ENCODE measurements around the gene ELAPOR2.

The ELAPOR2 gene

GRCh38 chr7:87016606-87017005, 42.8 kb downstream of the ELAPOR2 start:
- DNase-seq (no peak), ATAC-seq (ENCODE audit: insufficient read depth, low read depth) (no peak)
- H3K79me2 ChIP-seq (ENCODE audit: insufficient read depth, low read length) = no peaks in the 10 kb centered on the region
- H4K20me1 ChIP-seq (ENCODE audit: insufficient read depth, low read length) = no peaks in the 10 kb centered on the region
- no peaks in the 10 kb centered on the region for H3K36me3 ChIP-seq (ENCODE audit: insufficient read depth, low read length)
- no peak overlapping the region for H3K27ac ChIP-seq (ENCODE audit: low read length)
- no peak overlapping the region for H3K4me2 ChIP-seq (ENCODE audit: insufficient read depth, low read length)
- H3K27me3 ChIP-seq (ENCODE audit: insufficient read depth, low read length, poor library complexity) = no peaks in the 10 kb centered on the region
- H3K4me3 ChIP-seq (ENCODE audit: low read depth in 1 of 2, low read length in 2 of 2) = no peak overlapping the region
- H3K9me3 ChIP-seq (ENCODE audit: insufficient read depth, low read length, severe bottlenecking) = no peaks in the 10 kb centered on the region
- TF ChIP-seq CTCF (IDR thresholded peaks at IDR 0.05; ENCODE audit: borderline replicate concordance, extremely low read depth, low read length, poor library complexity, severe bottlenecking) = no peak
- TF ChIP-seq EZH2 (IDR thresholded peaks at IDR 0.05; ENCODE audit: borderline replicate concordance, low read depth, low read length, severe bottlenecking) = no peak
- H3K9ac ChIP-seq (ENCODE audit: low read depth, low read length) = no peak overlapping the region
- no peaks in the 10 kb centered on the region for H3K4me1 ChIP-seq (ENCODE audit: insufficient read depth, low read length)
- no peak overlapping the region for H2AFZ ChIP-seq (ENCODE audit: low read depth, low read length)

- DNase-seq (no peak), ATAC-seq (ENCODE audit: insufficient read depth, low read depth) (no peak)
- Histone ChIP-seq H3K9ac (ENCODE audit: low read depth, low read length) (no peak overlapping the region), H2AFZ (ENCODE audit: low read depth, low read length) (no peak overlapping the region), H3K4me3 (ENCODE audit: low read depth in 1 of 2, low read length in 2 of 2) (no peak overlapping the region), H3K27me3 (ENCODE audit: insufficient read depth, low read length, poor library complexity) (no peaks in the 10 kb centered on the region), H3K79me2 (ENCODE audit: insufficient read depth, low read length) (no peaks in the 10 kb centered on the region), H3K36me3 (ENCODE audit: insufficient read depth, low read length) (no peaks in the 10 kb centered on the region), H3K27ac (ENCODE audit: low read length) (no peak overlapping the region), H3K4me2 (ENCODE audit: insufficient read depth, low read length) (no peak overlapping the region), H3K4me1 (ENCODE audit: insufficient read depth, low read length) (no peaks in the 10 kb centered on the region), H4K20me1 (ENCODE audit: insufficient read depth, low read length) (no peaks in the 10 kb centered on the region), H3K9me3 (ENCODE audit: insufficient read depth, low read length, severe bottlenecking) (no peaks in the 10 kb centered on the region)
- TF ChIP-seq EZH2 (IDR thresholded peaks at IDR 0.05; ENCODE audit: borderline replicate concordance, low read depth, low read length, severe bottlenecking) (no peak), CTCF (IDR thresholded peaks at IDR 0.05; ENCODE audit: borderline replicate concordance, extremely low read depth, low read length, poor library complexity, severe bottlenecking) (no peak)
These were observed 45.6 kb downstream of the ELAPOR2 start for GRCh38 chr7:87013840-87014190.

DNA sequence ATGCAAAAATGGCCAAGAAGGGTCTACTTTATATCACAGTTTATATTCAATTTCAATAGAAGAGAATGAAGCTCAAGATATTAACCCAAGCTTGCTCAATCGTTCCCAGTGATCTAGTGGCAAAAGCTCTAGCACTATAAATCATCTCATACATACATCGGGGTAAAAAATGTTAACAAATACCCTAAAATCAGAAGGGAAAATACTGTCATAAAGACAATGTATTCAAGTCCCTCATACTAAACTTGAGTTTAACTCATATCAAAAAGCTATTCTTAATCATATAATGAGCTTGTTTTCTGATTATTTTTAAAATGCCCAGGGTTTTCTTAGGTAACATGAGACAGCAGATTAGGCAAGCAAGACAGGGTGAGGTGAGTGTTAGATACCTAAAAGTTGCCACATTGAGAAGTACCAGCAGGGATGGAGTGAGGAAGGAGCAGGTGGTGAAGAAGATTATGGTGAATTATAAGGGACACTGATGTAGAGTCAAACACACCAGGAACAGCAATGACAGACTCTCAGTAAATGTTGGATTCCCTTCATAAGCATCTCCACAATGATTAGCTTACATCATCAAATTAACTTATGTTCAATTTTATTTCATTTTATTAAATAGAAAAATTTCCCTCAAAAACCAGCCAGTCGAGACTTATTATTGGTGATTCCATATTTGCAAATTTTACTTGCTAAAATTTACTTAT, 46.2 kb downstream of the ELAPOR2 start:
- no peak overlapping the region for H3K4me3 ChIP-seq (ENCODE audit: low read depth in 1 of 2, low read length in 2 of 2)
- H3K9ac ChIP-seq (ENCODE audit: low read depth, low read length) = no peak overlapping the region
- DNase-seq = no peak
- no peaks in the 10 kb centered on the region for H3K4me1 ChIP-seq (ENCODE audit: insufficient read depth, low read length)
- no peak overlapping the region for H3K27ac ChIP-seq (ENCODE audit: low read length)
- no peak for ATAC-seq (ENCODE audit: insufficient read depth, low read depth)
- H3K36me3 ChIP-seq (ENCODE audit: insufficient read depth, low read length) = no peaks in the 10 kb centered on the region
- TF ChIP-seq CTCF (IDR thresholded peaks at IDR 0.05; ENCODE audit: borderline replicate concordance, extremely low read depth, low read length, poor library complexity, severe bottlenecking) (no peak), EZH2 (IDR thresholded peaks at IDR 0.05; ENCODE audit: borderline replicate concordance, low read depth, low read length, severe bottlenecking) (no peak)
- H4K20me1 ChIP-seq (ENCODE audit: insufficient read depth, low read length) = no peaks in the 10 kb centered on the region
- no peaks in the 10 kb centered on the region for H3K9me3 ChIP-seq (ENCODE audit: insufficient read depth, low read length, severe bottlenecking)
- no peak overlapping the region for H2AFZ ChIP-seq (ENCODE audit: low read depth, low read length)
- no peak overlapping the region for H3K4me2 ChIP-seq (ENCODE audit: insufficient read depth, low read length)
- no peaks in the 10 kb centered on the region for H3K79me2 ChIP-seq (ENCODE audit: insufficient read depth, low read length)
- H3K27me3 ChIP-seq (ENCODE audit: insufficient read depth, low read length, poor library complexity) = no peaks in the 10 kb centered on the region
